Esophagus muscularis mucosa (tissue), 4 donors: ENCODE data around the gene SCFD2. TPM values are rescaled to one million over a fixed set of nuclear protein-coding genes. Genes with fewer than 3 reads are reported as not detected.
"Not testable (repeated sequence)": the region's sequence is repeated elsewhere in the genome, so short reads cannot be mapped to it uniquely, and the experiment has no call there.

ENCODE experiments used
- DNase-seq: peaks from one replicate; pipeline ENCODE4 v3.0.0-alpha.2; 2017; ENCODE audit errors: extremely low spot score
- H3K27ac ChIP-seq, 4 donors: fragments of 200-600 bp; sonication (generic); replicated peaks in 1 of 4; 1 replicate in 3 of 4; 2 replicates in 1 of 4; pipeline ENCODE4 v1.5.1; 2016 to 2019; ENCODE audit warnings: mild to moderate bottlenecking in 1 of 4
- H3K27me3 ChIP-seq, 4 donors: fragments of 200-600 bp; sonication (generic); one replicate each; pipeline versions ENCODE4 v1.5.1 to v1.6.0; 2016 to 2019
- H3K36me3 ChIP-seq, 4 donors: fragments of 200-600 bp; sonication (generic); one replicate each; pipeline ENCODE4 v1.5.1; 2016 to 2019
- H3K4me1 ChIP-seq, 4 donors: fragments of 200-600 bp; sonication (generic); one replicate each; pipeline ENCODE4 v1.5.1; 2016 to 2019
- H3K4me3 ChIP-seq, 4 donors: fragments of 200-600 bp; sonication (generic); 1 replicate in 2 of 4; 2 replicates in 2 of 4; pipeline ENCODE4 v1.5.1; 2016 to 2019; ENCODE audit warnings: mild to moderate bottlenecking in 4 of 4, moderate library complexity in 1 of 4
- H3K9me3 ChIP-seq, 4 donors: fragments of 200-600 bp; sonication (generic); 1 replicate in 3 of 4; 2 replicates in 1 of 4; pipeline ENCODE4 v1.5.1; 2016 to 2019
- EP300 ChIP-seq: sonication (generic); formaldehyde crosslinking; IDR thresholded peaks from one replicate; pipeline ENCODE4 v1.6.1; 2017; ENCODE audit warnings: antibody characterized with exemption
- POLR2A ChIP-seq: fragments of 450-650 bp; IDR thresholded peaks from one replicate; pipeline ENCODE4 v1.6.1; 2017; ENCODE audit warnings: antibody characterized with exemption, moderate library complexity, mild to moderate bottlenecking, low read depth
- POLR2AphosphoS5 ChIP-seq, 2 donors: sonication (generic); formaldehyde crosslinking; IDR thresholded peaks; one replicate each; pipeline ENCODE4 v1.6.1; 2017; ENCODE audit warnings: antibody characterized with exemption in 2 of 2
- WGBS: methylation state at CpG from one replicate; pipeline ENCODE4 v1.1.5; 2018; 5-methylcytosine and 5-hydroxymethylcytosine counted together
- intact Hi-C: fragments of 100-400 bp; cut with DNase I; formaldehyde crosslinking; loops from one replicate; pipeline ENCODE4 v1.15.1; 2023
- total RNA-seq, 4 donors: library from RNA; depleted of rRNA; stranded (reverse); fragments of >200 nt; gene quantifications; one replicate each; pipeline versions ENCODE4 v1.1.0 to v1.2.1, GENCODE V29; 2016
- TF ChIP-seq, protein P1 (sequence below), 3 experiments: fragments of 200-600 bp in 2 of 3; fragments of 450-650 bp in 1 of 3; sonication (generic) in 2 of 3; IDR thresholded peaks; one replicate each; pipeline ENCODE4 v1.5.1; 2017 to 2019; ENCODE audit warnings: antibody characterized with exemption in 3 of 3, mild to moderate bottlenecking in 2 of 3, moderate library complexity in 1 of 3

Gene SCFD2
- total RNA-seq, 4 donors from 2014 or later: 10.0 to 15.7 (median 12.7) TPM

DNA sequence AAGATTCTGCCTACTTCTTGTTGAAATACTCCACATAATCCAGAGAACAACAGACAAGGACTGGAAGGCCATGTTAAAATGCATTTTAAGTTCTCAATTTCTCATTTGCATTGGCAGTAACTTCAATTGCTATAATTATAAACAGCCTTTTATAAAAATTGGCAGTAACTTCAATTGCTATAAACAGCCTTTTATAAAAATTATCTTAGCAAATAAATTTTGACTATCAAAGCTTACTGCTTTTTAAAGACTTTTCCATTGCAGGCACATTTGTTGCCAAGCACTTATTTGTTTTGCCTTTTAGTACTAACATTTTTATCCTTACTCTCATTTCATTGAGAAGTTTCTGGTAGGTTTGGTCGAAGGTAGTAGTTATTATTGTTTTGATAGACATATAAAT lies 17.8 kb downstream of the SCFD2 start:
- Histone ChIP-seq H3K9me3 (no peaks in the 10 kb centered on the region), H3K27me3 (no peaks in the 10 kb centered on the region), H3K36me3 (peaks cover 0 to 23% (median 7%) of the 10 kb centered on the region in 4 donors), H3K4me3 (no peak overlapping the region), H3K27ac (no peak overlapping the region), H3K4me1 (peaks cover 4 to 10% (median 8%) of the 10 kb centered on the region in 4 donors)
- WGBS: 85% methylated on average over 1 of the region's 1 CpG
- DNase-seq: no peak
- intact Hi-C loops: no loop called here
- TF ChIP-seq POLR2A (no peak), POLR2AphosphoS5 (IDR thresholded peaks at IDR 0.05) (no peak), EP300 (no peak)
- TF ChIP-seq, protein P1, sequence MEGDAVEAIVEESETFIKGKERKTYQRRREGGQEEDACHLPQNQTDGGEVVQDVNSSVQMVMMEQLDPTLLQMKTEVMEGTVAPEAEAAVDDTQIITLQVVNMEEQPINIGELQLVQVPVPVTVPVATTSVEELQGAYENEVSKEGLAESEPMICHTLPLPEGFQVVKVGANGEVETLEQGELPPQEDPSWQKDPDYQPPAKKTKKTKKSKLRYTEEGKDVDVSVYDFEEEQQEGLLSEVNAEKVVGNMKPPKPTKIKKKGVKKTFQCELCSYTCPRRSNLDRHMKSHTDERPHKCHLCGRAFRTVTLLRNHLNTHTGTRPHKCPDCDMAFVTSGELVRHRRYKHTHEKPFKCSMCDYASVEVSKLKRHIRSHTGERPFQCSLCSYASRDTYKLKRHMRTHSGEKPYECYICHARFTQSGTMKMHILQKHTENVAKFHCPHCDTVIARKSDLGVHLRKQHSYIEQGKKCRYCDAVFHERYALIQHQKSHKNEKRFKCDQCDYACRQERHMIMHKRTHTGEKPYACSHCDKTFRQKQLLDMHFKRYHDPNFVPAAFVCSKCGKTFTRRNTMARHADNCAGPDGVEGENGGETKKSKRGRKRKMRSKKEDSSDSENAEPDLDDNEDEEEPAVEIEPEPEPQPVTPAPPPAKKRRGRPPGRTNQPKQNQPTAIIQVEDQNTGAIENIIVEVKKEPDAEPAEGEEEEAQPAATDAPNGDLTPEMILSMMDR (IDR thresholded peaks at IDR 0.05): no peak

DNA sequence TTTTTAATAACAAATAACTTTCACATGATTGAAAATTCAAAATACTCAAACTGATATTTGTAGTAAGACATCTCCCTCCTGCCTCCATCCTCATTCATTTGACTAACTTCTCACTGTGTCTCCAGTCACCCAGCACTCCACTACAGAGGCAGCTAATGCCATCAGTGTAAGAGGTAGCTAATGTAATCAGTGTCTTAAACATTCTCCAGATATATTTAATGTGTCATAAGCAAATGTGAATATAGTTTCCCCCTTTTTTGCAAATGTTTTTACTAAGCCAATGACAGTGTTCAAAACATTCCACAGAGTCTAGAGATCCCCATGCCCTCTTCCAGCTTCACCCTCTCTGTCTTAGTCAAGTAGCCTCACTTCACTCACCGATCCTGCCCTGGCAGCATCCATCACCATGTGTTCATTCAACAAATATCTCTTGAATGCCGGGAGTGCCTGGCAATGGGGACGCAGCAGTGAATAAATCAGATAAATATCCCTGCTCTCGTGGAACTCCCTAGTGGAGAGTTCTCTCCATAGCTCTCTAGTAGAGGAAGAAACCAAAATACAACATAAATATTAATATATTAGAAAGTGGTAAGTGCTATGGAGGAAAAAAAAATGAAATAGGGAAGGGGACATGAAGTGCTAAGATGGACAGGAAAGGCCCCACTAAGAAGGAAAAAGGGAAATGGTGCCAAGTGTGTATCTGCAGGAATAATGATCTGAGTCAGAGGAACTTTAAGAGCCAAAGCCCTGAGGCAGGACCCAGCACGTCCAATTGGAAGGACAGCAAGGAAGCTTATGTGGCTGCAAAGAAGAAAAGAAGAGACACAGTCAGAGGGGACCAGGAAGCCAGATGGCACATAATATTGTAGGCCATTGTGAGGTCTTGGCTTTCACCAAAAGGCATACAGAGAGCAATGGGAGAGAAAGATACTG lies 18.7 kb downstream of the SCFD2 start:
- no peak overlapping the region for H3K27ac ChIP-seq
- TF ChIP-seq POLR2A: no peak
- no peak for TF ChIP-seq EP300
- TF ChIP-seq, protein P1 (IDR thresholded peaks at IDR 0.05): no peak
- no peak for TF ChIP-seq POLR2AphosphoS5 (IDR thresholded peaks at IDR 0.05)
- no peak for DNase-seq
- H3K4me3 ChIP-seq: no peak overlapping the region
- no peaks in the 10 kb centered on the region for H3K27me3 ChIP-seq
- H3K9me3 ChIP-seq: no peaks in the 10 kb centered on the region
- H3K4me1 ChIP-seq: peaks cover 4 to 10% (median 8%) of the 10 kb centered on the region in 4 donors
- intact Hi-C loops: no loop called here
- 28% methylated on average over 5 of the region's 5 CpGs for WGBS
- H3K36me3 ChIP-seq: peaks cover 0 to 14% (median 1%) of the 10 kb centered on the region in 4 donors

DNA sequence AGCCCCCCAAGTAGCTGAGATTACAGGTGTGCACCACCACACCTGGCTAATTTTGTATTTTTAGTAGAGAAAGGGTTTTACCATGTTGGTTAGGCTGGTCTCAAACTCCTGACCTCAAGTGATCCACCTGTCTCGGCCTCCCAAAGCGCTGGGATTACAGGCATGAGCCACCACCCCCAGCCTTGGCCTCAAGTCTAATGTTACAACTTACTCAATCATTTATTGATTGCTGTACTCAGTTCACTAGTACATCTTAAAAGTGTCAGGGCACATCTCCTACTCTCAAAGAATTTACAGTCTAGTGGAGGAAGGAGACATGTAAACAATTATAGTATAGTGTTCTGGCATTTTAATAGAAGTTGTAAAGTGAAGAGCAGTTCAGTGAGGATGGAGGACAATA lies 19.5 kb downstream of the SCFD2 start:
- H3K4me3 ChIP-seq, H3K9me3 ChIP-seq, DNase-seq, H3K27ac ChIP-seq, intact Hi-C loops, H3K27me3 ChIP-seq: not testable (repeated sequence)
- H3K36me3 ChIP-seq: peaks cover 0 to 12% (median 0%) of the 10 kb centered on the region in 4 donors
- peaks cover 4 to 10% (median 8%) of the 10 kb centered on the region in 4 donors for H3K4me1 ChIP-seq
- 100% methylated on average over 2 of the region's 2 CpGs for WGBS

DNA sequence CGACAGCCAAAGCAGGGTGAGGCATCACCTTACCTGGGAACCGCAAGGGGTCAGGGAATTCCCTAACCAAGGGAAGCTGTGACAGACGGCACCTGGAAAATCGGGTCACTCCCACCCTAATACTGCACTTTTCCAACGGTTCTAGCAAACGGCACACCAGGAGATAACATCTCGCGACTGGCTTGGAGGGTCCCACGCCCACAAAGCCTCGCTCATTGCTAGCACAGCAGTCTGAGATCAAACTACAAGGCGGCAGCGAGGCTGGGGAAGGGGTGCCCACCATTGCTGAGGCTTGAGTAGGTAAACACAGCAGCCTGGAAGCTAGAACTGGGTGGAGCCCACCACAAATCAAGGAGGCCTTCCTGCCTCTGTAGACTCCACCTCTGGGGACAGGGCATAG lies 25.7 kb downstream of the SCFD2 start:
- 97% methylated on average over 8 of the region's 12 CpGs for WGBS
- H3K4me3 ChIP-seq, H3K27me3 ChIP-seq, DNase-seq, H3K36me3 ChIP-seq, H3K9me3 ChIP-seq, intact Hi-C loops, H3K4me1 ChIP-seq, H3K27ac ChIP-seq: not testable (repeated sequence)

DNA sequence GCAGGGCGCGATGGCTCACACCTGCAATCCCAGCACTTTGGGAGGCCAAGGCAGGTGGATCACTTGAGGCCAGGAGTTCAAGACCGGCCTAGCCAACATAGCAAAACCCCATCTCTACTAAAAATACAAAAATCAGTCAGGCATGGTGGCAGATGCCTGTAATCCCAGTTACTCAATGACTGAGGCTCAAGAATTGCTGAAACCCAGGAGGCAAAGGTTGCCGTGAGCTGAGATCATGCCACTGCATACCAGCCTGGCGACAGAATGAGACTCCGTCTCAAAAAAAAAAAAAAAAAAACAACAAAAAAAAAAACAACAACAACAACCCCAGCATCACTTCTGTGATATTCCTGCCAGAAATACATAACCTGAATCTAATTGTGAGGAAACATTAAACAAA lies 30.9 kb downstream of the SCFD2 start:
- H3K9me3 ChIP-seq, H3K4me3 ChIP-seq, H3K27me3 ChIP-seq, DNase-seq, H3K36me3 ChIP-seq, intact Hi-C loops, H3K4me1 ChIP-seq, H3K27ac ChIP-seq: not testable (repeated sequence)
- 92% methylated on average over 6 of the region's 6 CpGs for WGBS

DNA sequence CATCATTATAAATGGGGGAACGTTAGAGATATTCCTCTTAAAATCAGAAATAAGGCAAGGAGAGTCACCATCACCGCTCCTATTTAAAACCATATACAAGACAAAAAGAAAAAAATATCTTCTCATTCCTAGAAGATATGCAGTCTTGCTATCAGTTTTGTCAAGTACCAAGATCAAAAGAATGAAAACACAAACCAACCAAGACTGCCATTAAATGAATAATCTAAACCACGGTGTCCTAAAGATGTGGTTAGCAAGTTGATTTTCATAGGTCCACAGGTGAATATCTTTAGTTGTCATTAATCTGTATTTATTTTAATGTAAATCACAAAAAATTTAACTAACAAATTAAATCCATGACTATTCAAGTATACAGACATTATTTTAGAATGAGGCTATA lies 39.3 kb downstream of the SCFD2 start:
- Histone ChIP-seq H3K4me1 (peaks cover 4 to 7% (median 5%) of the 10 kb centered on the region in 4 donors), H3K9me3 (no peaks in the 10 kb centered on the region), H3K27ac (no peak overlapping the region), H3K36me3 (no peaks in the 10 kb centered on the region), H3K27me3 (no peaks in the 10 kb centered on the region), H3K4me3 (no peak overlapping the region)
- no peak for DNase-seq
- TF ChIP-seq POLR2A: no peak
- TF ChIP-seq EP300: no peak
- TF ChIP-seq, protein P1 (IDR thresholded peaks at IDR 0.05): no peak
- TF ChIP-seq POLR2AphosphoS5 (IDR thresholded peaks at IDR 0.05): no peak
- WGBS: 91% methylated on average over 3 of the region's 3 CpGs
- intact Hi-C loops: no loop called here
